ENCODE data around the gene NADK.
A peak's percentile ranks its signal among the peaks of the same experiment; 100 is the strongest.
"Not testable (repeated sequence)": the region's sequence is repeated elsewhere in the genome, so short reads cannot be mapped to it uniquely, and the experiment has no call there.

NADK gene

GRCh38 chr1:1737675-1738590 lies 40.3 kb downstream of the NADK start:
- in situ Hi-C loops (cut with MboI; ENCODE audit: low sequenced_read_pairs); H3K4me1 ChIP-seq; H3K27me3 ChIP-seq (ENCODE audit: low read depth); H3K4me3 ChIP-seq; H3K36me3 ChIP-seq (replicated peaks); H3K9me3 ChIP-seq: not testable (repeated sequence)
- peak in 1 of 2 experiments; percentile 6 for DNase-seq (ENCODE audit: low spot score in 2 of 2)

GRCh38 chr1:1732381-1732780 lies 45.9 kb downstream of the NADK start:
- H3K36me3 ChIP-seq (replicated peaks) = peaks cover 11% of the 10 kb centered on the region
- in situ Hi-C loops (cut with MboI; ENCODE audit: low sequenced_read_pairs) = no loop called here
- H3K9me3 ChIP-seq = no peaks in the 10 kb centered on the region

GRCh38 chr1:1730870-1731269 lies 47.4 kb downstream of the NADK start:
- H3K4me1 ChIP-seq = no peaks in the 10 kb centered on the region
- peaks cover 11% of the 10 kb centered on the region for H3K36me3 ChIP-seq (replicated peaks)
- no peaks in the 10 kb centered on the region for H3K27me3 ChIP-seq (ENCODE audit: low read depth)
- in situ Hi-C loops (cut with MboI; ENCODE audit: low sequenced_read_pairs) = no loop called here
- H3K9me3 ChIP-seq = no peaks in the 10 kb centered on the region
- no peak overlapping the region for H3K4me3 ChIP-seq
- DNase-seq (ENCODE audit: low spot score in 2 of 2) = no peak

More at GRCh38 chr1:1732381-1732780, 45.9 kb downstream of the NADK start:
- Histone ChIP-seq H3K27me3 (ENCODE audit: low read depth) (no peaks in the 10 kb centered on the region), H3K4me1 (no peaks in the 10 kb centered on the region), H3K4me3 (no peak overlapping the region)
- no peak for DNase-seq (ENCODE audit: low spot score in 2 of 2)

- H3K27me3 ChIP-seq (ENCODE audit: low read depth); in situ Hi-C loops (cut with MboI; ENCODE audit: low sequenced_read_pairs); H3K9me3 ChIP-seq; H3K4me3 ChIP-seq; H3K4me1 ChIP-seq; DNase-seq (ENCODE audit: low spot score in 2 of 2): not testable (repeated sequence)
- peaks cover 11% of the 10 kb centered on the region for H3K36me3 ChIP-seq (replicated peaks)
Measured at GRCh38 chr1:1730230-1730629, 48.0 kb downstream of the NADK start.

- H3K4me3 ChIP-seq; H3K9me3 ChIP-seq; in situ Hi-C loops (cut with MboI; ENCODE audit: low sequenced_read_pairs); H3K27me3 ChIP-seq (ENCODE audit: low read depth); DNase-seq (ENCODE audit: low spot score in 2 of 2); H3K4me1 ChIP-seq: not testable (repeated sequence)
- H3K36me3 ChIP-seq (replicated peaks) = peaks cover 11% of the 10 kb centered on the region
Measured at GRCh38 chr1:1729116-1729816, 49.0 kb downstream of the NADK start.

GRCh38 chr1:1728308-1729005 lies 49.8 kb downstream of the NADK start:
- H3K9me3 ChIP-seq; in situ Hi-C loops (cut with MboI; ENCODE audit: low sequenced_read_pairs); H3K27me3 ChIP-seq (ENCODE audit: low read depth); H3K4me3 ChIP-seq; DNase-seq (ENCODE audit: low spot score in 2 of 2); H3K4me1 ChIP-seq: not testable (repeated sequence)
- H3K36me3 ChIP-seq (replicated peaks) = peaks cover 11% of the 10 kb centered on the region

GRCh38 chr1:1727131-1727651 lies 51.1 kb downstream of the NADK start:
- H3K27me3 ChIP-seq (ENCODE audit: low read depth); H3K4me3 ChIP-seq; in situ Hi-C loops (cut with MboI; ENCODE audit: low sequenced_read_pairs); H3K9me3 ChIP-seq; H3K36me3 ChIP-seq (replicated peaks); DNase-seq (ENCODE audit: low spot score in 2 of 2); H3K4me1 ChIP-seq: not testable (repeated sequence)

GRCh38 chr1:1726088-1726487 lies 52.2 kb downstream of the NADK start:
- H3K4me3 ChIP-seq; H3K9me3 ChIP-seq; H3K27me3 ChIP-seq (ENCODE audit: low read depth): not testable (repeated sequence)

GRCh38 chr1:1724035-1724864 lies 54.0 kb downstream of the NADK start, which contains the start of gene CDK11A:
Gene CDK11A (minus strand): TSS chr1:1724357. CDS start chr1:1722818, 1,539 bp downstream.
- H3K4me3 ChIP-seq = peak within 1 kb of the TSS; percentile 97
- H3K36me3 ChIP-seq (replicated peaks) = peaks cover 14% of the 10 kb centered on the region
- peak; percentile 96 to 97 for DNase-seq (ENCODE audit: low spot score in 2 of 2)
- H3K4me1 ChIP-seq; H3K9me3 ChIP-seq; H3K27me3 ChIP-seq (ENCODE audit: low read depth); in situ Hi-C loops (cut with MboI; ENCODE audit: low sequenced_read_pairs): not testable (repeated sequence)

More at GRCh38 chr1:1726088-1726487, 52.2 kb downstream of the NADK start:
- H3K4me1 ChIP-seq; DNase-seq (ENCODE audit: low spot score in 2 of 2); H3K36me3 ChIP-seq (replicated peaks); in situ Hi-C loops (cut with MboI; ENCODE audit: low sequenced_read_pairs): not testable (repeated sequence)

- no peaks in the 10 kb centered on the region for H3K4me1 ChIP-seq
- no peak for DNase-seq (ENCODE audit: low spot score in 2 of 2)
- no peak overlapping the region for H3K4me3 ChIP-seq
- H3K9me3 ChIP-seq = no peaks in the 10 kb centered on the region
- in situ Hi-C loops (cut with MboI; ENCODE audit: low sequenced_read_pairs) = no loop called here
- peaks cover 18% of the 10 kb centered on the region for H3K36me3 ChIP-seq (replicated peaks)
- H3K27me3 ChIP-seq (ENCODE audit: low read depth) = no peaks in the 10 kb centered on the region
Measured at GRCh38 chr1:1721201-1721600, 57.1 kb downstream of the NADK start.

- DNase-seq (ENCODE audit: low spot score in 2 of 2); H3K9me3 ChIP-seq; H3K4me1 ChIP-seq; in situ Hi-C loops (cut with MboI; ENCODE audit: low sequenced_read_pairs); H3K36me3 ChIP-seq (replicated peaks); H3K4me3 ChIP-seq; H3K27me3 ChIP-seq (ENCODE audit: low read depth): not testable (repeated sequence)
Measured at GRCh38 chr1:1715109-1715883, 63.0 kb downstream of the NADK start.

GRCh38 chr1:1707897-1708296 lies 70.4 kb downstream of the NADK start:
- H3K4me1 ChIP-seq; H3K4me3 ChIP-seq; H3K9me3 ChIP-seq; in situ Hi-C loops (cut with MboI; ENCODE audit: low sequenced_read_pairs); H3K27me3 ChIP-seq (ENCODE audit: low read depth); H3K36me3 ChIP-seq (replicated peaks); DNase-seq (ENCODE audit: low spot score in 2 of 2): not testable (repeated sequence)

All from HAP-1 (cell line).